ENCODE data around the gene LTBR. TPM values are rescaled to one million over a fixed set of nuclear protein-coding genes. Genes with fewer than 3 reads are reported as not detected.
A peak's percentile ranks its signal among the peaks of the same experiment; 100 is the strongest.

Gene LTBR
- total and polyA plus RNA-seq, 2 donors (not counting 1 experiment from before 2014, with no cell fraction given) = 55.7 to 78.4 TPM

DNA sequence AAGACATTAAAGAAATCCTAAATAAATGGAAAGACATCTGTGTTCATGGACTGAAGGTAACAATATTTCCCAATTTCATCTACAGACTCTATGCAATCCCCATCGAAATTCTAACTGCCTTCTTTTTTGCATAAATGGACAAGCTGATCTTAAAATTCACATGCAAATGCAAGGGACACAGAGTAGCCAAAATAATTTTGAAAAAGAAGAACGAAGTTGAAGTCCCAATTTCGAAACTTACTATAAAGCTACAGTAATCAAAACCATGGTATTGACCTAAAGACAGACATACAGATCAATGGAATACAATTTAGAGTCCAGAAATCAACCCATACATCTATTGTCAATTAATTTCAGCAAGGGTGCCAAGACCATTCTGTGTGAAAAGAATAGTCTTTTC lies 44.4 kb downstream of the LTBR start:
- H3K27me3 ChIP-seq (ENCODE audit: control insufficient read depth, insufficient read depth, low read length) = no peaks in the 10 kb centered on the region
- no peaks in the 10 kb centered on the region for H4K20me1 ChIP-seq (ENCODE audit: control insufficient read depth, extremely low read depth, insufficient read depth, low read length)
- no peak overlapping the region for H3K9ac ChIP-seq (ENCODE audit: insufficient read depth, low read length)
- H3K79me2 ChIP-seq (ENCODE audit: control insufficient read depth, insufficient read depth, low read length) = no peaks in the 10 kb centered on the region
- TF ChIP-seq, protein P1, sequence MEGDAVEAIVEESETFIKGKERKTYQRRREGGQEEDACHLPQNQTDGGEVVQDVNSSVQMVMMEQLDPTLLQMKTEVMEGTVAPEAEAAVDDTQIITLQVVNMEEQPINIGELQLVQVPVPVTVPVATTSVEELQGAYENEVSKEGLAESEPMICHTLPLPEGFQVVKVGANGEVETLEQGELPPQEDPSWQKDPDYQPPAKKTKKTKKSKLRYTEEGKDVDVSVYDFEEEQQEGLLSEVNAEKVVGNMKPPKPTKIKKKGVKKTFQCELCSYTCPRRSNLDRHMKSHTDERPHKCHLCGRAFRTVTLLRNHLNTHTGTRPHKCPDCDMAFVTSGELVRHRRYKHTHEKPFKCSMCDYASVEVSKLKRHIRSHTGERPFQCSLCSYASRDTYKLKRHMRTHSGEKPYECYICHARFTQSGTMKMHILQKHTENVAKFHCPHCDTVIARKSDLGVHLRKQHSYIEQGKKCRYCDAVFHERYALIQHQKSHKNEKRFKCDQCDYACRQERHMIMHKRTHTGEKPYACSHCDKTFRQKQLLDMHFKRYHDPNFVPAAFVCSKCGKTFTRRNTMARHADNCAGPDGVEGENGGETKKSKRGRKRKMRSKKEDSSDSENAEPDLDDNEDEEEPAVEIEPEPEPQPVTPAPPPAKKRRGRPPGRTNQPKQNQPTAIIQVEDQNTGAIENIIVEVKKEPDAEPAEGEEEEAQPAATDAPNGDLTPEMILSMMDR (conservative IDR thresholded peaks at IDR 0.05 in 1 of 2, IDR thresholded peaks at IDR 0.05 in 1 of 2; ENCODE audit: low read depth in 1 of 2, low read length in 2 of 2) = no peak
- no peak for TF ChIP-seq EZH2 (IDR thresholded peaks at IDR 0.05; ENCODE audit: low read length, missing control alignments)
- H3K36me3 ChIP-seq (ENCODE audit: control insufficient read depth, insufficient read depth, low read length) = no peaks in the 10 kb centered on the region
- H3K27ac ChIP-seq (ENCODE audit: insufficient read depth, low read length) = no peak overlapping the region
- H2AFZ ChIP-seq (ENCODE audit: low read length) = no peak overlapping the region
- DNase-seq (ENCODE audit: low read depth in 2 of 2) = no peak
- H3K4me2 ChIP-seq (ENCODE audit: extremely low read depth, insufficient read depth, low read length) = no peak overlapping the region
- peaks cover 13% of the 10 kb centered on the region for H3K4me1 ChIP-seq (ENCODE audit: control insufficient read depth, extremely low read depth, insufficient read depth, low read length)
- H3K4me3 ChIP-seq (replicated peaks in 1 of 4; ENCODE audit: control extremely low read depth in 1 of 4, insufficient read depth in 1 of 4, low read depth in 3 of 4, low read length in 4 of 4) = no peak overlapping the region
- no peaks in the 10 kb centered on the region for H3K9me3 ChIP-seq (ENCODE audit: control insufficient read depth, insufficient read depth, low read depth, low read length)

DNA sequence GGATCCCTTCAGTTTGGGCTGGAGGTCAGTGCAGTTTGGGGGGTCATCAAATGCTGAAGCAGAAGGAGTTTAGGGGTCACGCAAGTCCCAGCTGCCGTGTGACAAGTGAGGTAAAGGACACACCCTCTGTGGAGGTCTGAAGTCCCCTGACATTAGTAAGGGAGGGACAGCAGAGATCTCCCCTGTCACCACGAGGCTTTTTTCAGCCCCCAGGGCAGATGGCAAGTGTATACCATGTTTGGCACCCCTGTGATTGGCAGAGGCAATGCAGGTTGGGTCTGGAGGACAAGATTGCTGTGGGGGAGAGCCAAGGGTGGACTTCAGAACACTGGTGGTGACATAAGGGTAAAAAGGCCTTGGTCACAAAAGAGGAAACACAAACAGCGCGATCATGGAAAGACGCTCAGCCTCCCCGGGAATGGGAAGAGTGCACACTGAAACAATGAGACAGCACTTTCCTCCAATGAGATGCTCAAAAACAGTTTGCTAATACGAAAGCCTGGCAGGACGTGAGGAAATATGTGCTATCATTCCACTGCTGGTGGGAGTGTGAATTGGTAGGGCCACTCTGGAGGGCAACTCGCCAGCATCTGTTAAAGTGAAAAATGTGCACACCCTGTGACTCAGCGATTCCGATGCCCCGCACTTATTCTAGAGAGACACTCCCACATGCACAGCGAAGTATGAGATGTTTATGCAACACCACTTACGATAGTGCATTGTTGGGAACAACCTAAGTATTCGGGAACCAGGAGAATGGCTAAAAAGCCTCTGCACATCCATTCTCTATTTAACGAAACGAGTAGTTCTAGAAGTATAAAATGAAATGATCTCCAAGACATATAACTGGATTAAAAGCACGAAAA lies 46.4 kb downstream of the LTBR start:
- Histone ChIP-seq H3K36me3 (ENCODE audit: control insufficient read depth, insufficient read depth, low read length) (no peaks in the 10 kb centered on the region), H3K27ac (ENCODE audit: insufficient read depth, low read length) (peak overlapping the region; percentile 96), H3K4me3 (replicated peaks in 1 of 4; ENCODE audit: control extremely low read depth in 1 of 4, insufficient read depth in 1 of 4, low read depth in 3 of 4, low read length in 4 of 4) (peak overlapping the region; percentile 10 to 38 (median 23)), H4K20me1 (ENCODE audit: control insufficient read depth, extremely low read depth, insufficient read depth, low read length) (no peaks in the 10 kb centered on the region), H2AFZ (ENCODE audit: low read length) (peak overlapping the region; percentile 74), H3K9me3 (ENCODE audit: control insufficient read depth, insufficient read depth, low read depth, low read length) (no peaks in the 10 kb centered on the region), H3K4me2 (ENCODE audit: extremely low read depth, insufficient read depth, low read length) (peak overlapping the region; percentile 80), H3K27me3 (ENCODE audit: control insufficient read depth, insufficient read depth, low read length) (no peaks in the 10 kb centered on the region), H3K79me2 (ENCODE audit: control insufficient read depth, insufficient read depth, low read length) (no peaks in the 10 kb centered on the region), H3K9ac (ENCODE audit: insufficient read depth, low read length) (peak overlapping the region; percentile 58), H3K4me1 (ENCODE audit: control insufficient read depth, extremely low read depth, insufficient read depth, low read length) (peaks cover 13% of the 10 kb centered on the region)
- DNase-seq (ENCODE audit: low read depth in 2 of 2) = peak; percentile 96 to 99
- TF ChIP-seq, protein P1 (conservative IDR thresholded peaks at IDR 0.05 in 1 of 2, IDR thresholded peaks at IDR 0.05 in 1 of 2; ENCODE audit: low read depth in 1 of 2, low read length in 2 of 2) = no peak
- TF ChIP-seq EZH2 (IDR thresholded peaks at IDR 0.05; ENCODE audit: low read length, missing control alignments) = no peak

- Histone ChIP-seq H3K4me1 (ENCODE audit: control insufficient read depth, extremely low read depth, insufficient read depth, low read length) (peaks cover 13% of the 10 kb centered on the region), H3K4me3 (replicated peaks in 1 of 4; ENCODE audit: control extremely low read depth in 1 of 4, insufficient read depth in 1 of 4, low read depth in 3 of 4, low read length in 4 of 4) (no peak overlapping the region), H4K20me1 (ENCODE audit: control insufficient read depth, extremely low read depth, insufficient read depth, low read length) (no peaks in the 10 kb centered on the region), H3K9ac (ENCODE audit: insufficient read depth, low read length) (no peak overlapping the region), H3K27me3 (ENCODE audit: control insufficient read depth, insufficient read depth, low read length) (no peaks in the 10 kb centered on the region), H3K79me2 (ENCODE audit: control insufficient read depth, insufficient read depth, low read length) (no peaks in the 10 kb centered on the region), H3K27ac (ENCODE audit: insufficient read depth, low read length) (no peak overlapping the region), H2AFZ (ENCODE audit: low read length) (no peak overlapping the region), H3K9me3 (ENCODE audit: control insufficient read depth, insufficient read depth, low read depth, low read length) (no peaks in the 10 kb centered on the region), H3K4me2 (ENCODE audit: extremely low read depth, insufficient read depth, low read length) (no peak overlapping the region), H3K36me3 (ENCODE audit: control insufficient read depth, insufficient read depth, low read length) (no peaks in the 10 kb centered on the region)
- no peak for TF ChIP-seq EZH2 (IDR thresholded peaks at IDR 0.05; ENCODE audit: low read length, missing control alignments)
- TF ChIP-seq, protein P1 (conservative IDR thresholded peaks at IDR 0.05 in 1 of 2, IDR thresholded peaks at IDR 0.05 in 1 of 2; ENCODE audit: low read depth in 1 of 2, low read length in 2 of 2) = no peak
- DNase-seq (ENCODE audit: low read depth in 2 of 2) = no peak
Measured at GRCh38 chr12:6432991-6433390, 49.0 kb downstream of the LTBR start.

All from fibroblast of lung (primary cell).